A549 (cell line): ENCODE results near the gene ABCA4. TPM values are rescaled to one million over a fixed set of nuclear protein-coding genes. Genes with fewer than 3 reads are reported as not detected.

Source experiments
- ATAC-seq, 2 experiments: fragments of 200-7000 bp in 1 of 2; fragments of >200 bp in 1 of 2; cut with Nextera tagmentation in 1 of 2; cut with Tn5 transposase in 1 of 2; 3 replicates each; pipeline versions ENCODE4 v1.8.0 to v1.9.1; 2018 to 2020; ENCODE audit warnings: mild to moderate bottlenecking in 1 of 2, moderate library complexity in 1 of 2
- CTCF ChIA-PET: fragments of 300-600 bp; sonication (Branson Sonifier 250); formaldehyde crosslinking; extraction: SDS; loops from one replicate; lab custom pipeline; 2021; ENCODE audit warnings: antibody characterized with exemption, inconsistent platforms; lab: Yijun Ruan, JAX
- POLR2A ChIA-PET: fragments of 350-600 bp; formaldehyde crosslinking; extraction: SDS; loops from one replicate; lab custom pipeline; 2021; ENCODE audit warnings: antibody characterized with exemption, inconsistent platforms; lab: Yijun Ruan, JAX
- DNase-seq, 2 experiments: peaks; one replicate each; pipeline versions ENCODE4 v3.0.0 to v3.0.0-alpha.2; 2011 to 2016; ENCODE audit warnings: low read depth in 1 of 2, low spot score in 1 of 2
- FAIRE-seq: peaks from 2 replicates; lab custom pipeline; 2011; peaks lifted over from hg19 to GRCh38; lab: Jason Lieb, UNC
- H3K27ac ChIP-seq, 2 experiments: fragments of >200 bp; sonication (Bioruptor Twin); formaldehyde crosslinking; 3 replicates each; pipeline ENCODE4 v1.5.1; 2016 to 2017
- H3K4me1 ChIP-seq: fragments of >200 bp; sonication (Bioruptor Twin); formaldehyde crosslinking; 3 replicates; pipeline ENCODE4 v1.6.1; 2016
- H3K4me2 ChIP-seq: fragments of >200 bp; sonication (Bioruptor Twin); formaldehyde crosslinking; 3 replicates; pipeline ENCODE4 v1.6.1; 2016
- H3K4me3 ChIP-seq: fragments of >200 bp; sonication (Bioruptor Twin); formaldehyde crosslinking; 3 replicates; pipeline ENCODE4 v1.5.1; 2016
- H3K9me3 ChIP-seq: fragments of >200 bp; sonication (Bioruptor Twin); formaldehyde crosslinking; 3 replicates; pipeline ENCODE4 v1.6.1; 2016
- BCL3 ChIP-seq: fragments of >200 bp; sonication (Bioruptor Twin); formaldehyde crosslinking; IDR thresholded peaks from 3 replicates; pipeline ENCODE4 v1.6.1; 2016
- CBX2 ChIP-seq: fragments of 200-600 bp; sonication (generic); IDR thresholded peaks from 2 replicates; pipeline ENCODE4 v1.6.1; 2016; ENCODE audit warnings: low read depth, mild to moderate bottlenecking, borderline replicate concordance
- CBX8 ChIP-seq: fragments of 200-600 bp; sonication (generic); IDR thresholded peaks from 2 replicates; pipeline ENCODE4 v1.6.1; 2016
- CHD2 ChIP-seq: fragments of 150-350 bp; IDR thresholded peaks from 2 replicates; pipeline ENCODE4 v1.6.1; 2014; ENCODE audit warnings: low read length; ENCODE audit not compliant: partially characterized antibody
- FOSB ChIP-seq: fragments of 250-450 bp; sonication (Bioruptor Pico); IDR thresholded peaks from 2 replicates; pipeline ENCODE4 v1.5.0; 2020; ENCODE audit warnings: mild to moderate bottlenecking, moderate library complexity
- HDAC2 ChIP-seq: fragments of 200-600 bp; sonication (generic); IDR thresholded peaks from 2 replicates; pipeline ENCODE4 v1.6.1; 2016
- HES2 ChIP-seq: fragments of >200 bp; sonication (Bioruptor Twin); formaldehyde crosslinking; IDR thresholded peaks from 2 replicates; pipeline ENCODE4 v1.6.1; 2016
- HOXA7 ChIP-seq: fragments of 250-450 bp; sonication (Bioruptor Pico); IDR thresholded peaks from 2 replicates; pipeline ENCODE4 v1.5.0; 2020; ENCODE audit warnings: mild to moderate bottlenecking, moderate library complexity
- HOXB13 ChIP-seq: fragments of 250-450 bp; sonication (Bioruptor Pico); IDR thresholded peaks from 2 replicates; pipeline ENCODE4 v1.5.0; 2020; ENCODE audit warnings: low read depth, mild to moderate bottlenecking, moderate library complexity
- JUNB ChIP-seq: fragments of >200 bp; sonication (Bioruptor Twin); formaldehyde crosslinking; IDR thresholded peaks from 2 replicates; pipeline ENCODE4 v1.6.1; 2016
- MYC ChIP-seq: IDR thresholded peaks from 2 replicates; pipeline ENCODE4 v1.6.1; 2012; ENCODE audit warnings: mild to moderate bottlenecking, inconsistent platforms, low read length, improper control_type of control experiment, borderline replicate concordance
- NFE2L2 ChIP-seq: fragments of 150-350 bp; conservative IDR thresholded peaks from 2 replicates; pipeline ENCODE4 v1.6.1; 2014; ENCODE audit warnings: low read length
- NR3C1 ChIP-seq: fragments of >200 bp; sonication (Bioruptor Twin); formaldehyde crosslinking; IDR thresholded peaks from 3 replicates; pipeline ENCODE4 v1.6.1; 2017
- POLR2A ChIP-seq: IDR thresholded peaks from 2 replicates; pipeline ENCODE4 v1.6.1; 2012; ENCODE audit warnings: mild to moderate bottlenecking, low read length
- POLR2AphosphoS2 ChIP-seq: conservative IDR thresholded peaks from 2 replicates; pipeline ENCODE4 v1.6.1; 2012; ENCODE audit warnings: low read length, improper control_type of control experiment, inconsistent platforms
- RAD21 ChIP-seq, 2 experiments: fragments of >200 bp in 1 of 2; sonication (Bioruptor Twin) in 1 of 2; formaldehyde crosslinking in 1 of 2; IDR thresholded peaks in 1 of 2; conservative IDR thresholded peaks in 1 of 2; 2 replicates in 1 of 2; 3 replicates in 1 of 2; pipeline ENCODE4 v1.6.1; 2012 to 2018; ENCODE audit warnings: inconsistent platforms in 1 of 2
- RCOR1 ChIP-seq: fragments of 150-350 bp; IDR thresholded peaks from 2 replicates; pipeline ENCODE4 v1.6.1; 2014; ENCODE audit warnings: antibody characterized with exemption, low read length, low read depth
- REST ChIP-seq: fragments of 200-600 bp; sonication (generic); IDR thresholded peaks from 2 replicates; pipeline ENCODE4 v1.6.1; 2016; ENCODE audit warnings: antibody characterized with exemption, mild to moderate bottlenecking, moderate library complexity
- SMC3 ChIP-seq: fragments of >200 bp; sonication (Bioruptor Twin); formaldehyde crosslinking; IDR thresholded peaks from 3 replicates; pipeline ENCODE4 v1.6.1; 2018; ENCODE audit warnings: inconsistent platforms
- TFCP2L1 ChIP-seq: fragments of 250-450 bp; sonication (Bioruptor Pico); IDR thresholded peaks from 2 replicates; pipeline ENCODE4 v1.5.0; 2021; ENCODE audit warnings: mild to moderate bottlenecking
- ZNF302 ChIP-seq: fragments of 250-450 bp; sonication (Bioruptor Pico); IDR thresholded peaks from 2 replicates; pipeline ENCODE4 v1.9.0; 2021; ENCODE audit warnings: inconsistent platforms, mild to moderate bottlenecking, moderate library complexity
- ZSCAN20 ChIP-seq: fragments of 250-450 bp; sonication (Bioruptor Pico); IDR thresholded peaks from 2 replicates; pipeline ENCODE4 v1.8.0; 2022; ENCODE audit warnings: mild to moderate bottlenecking, moderate library complexity
- WGBS: methylation state at CpG from one replicate; pipeline ENCODE4 v1.1.6; 2017; ENCODE audit errors: missing lambda C conversion rate; 5-methylcytosine and 5-hydroxymethylcytosine counted together
- polyA plus RNA-seq, 4 experiments: library from polyadenylated mRNA; depleted of rRNA in 3 of 4; stranded (reverse); fragments of >200 nt; fragmentation: RNase III in 1 of 4; extraction: RNeasy Plus Mini Kit Qiagen cat#74134 plus additional on column Dnase treatment in 1 of 4; gene quantifications; 2 replicates in 3 of 4; 3 replicates in 1 of 4; pipeline ENCODE4 v1.2.3, GENCODE V29; 2011 to 2017

ABCA4 gene
- polyA plus RNA-seq, 2 of the 4 experiments (the other 2 are of a cell fraction): 0.05 to 0.23 TPM

GRCh38 chr1:94106716-94107115 lies 14.2 kb downstream of the ABCA4 start:
- CTCF ChIA-PET: interaction anchor here (0.9 kb wide), 1 partner anchor 98 kb away, joined by 3 read pairs; no protein-coding TSS in a partner anchor

GRCh38 chr1:94105957-94106529 lies 14.9 kb downstream of the ABCA4 start:
- CTCF ChIA-PET: no interaction called here
- Histone ChIP-seq H3K27ac (peak overlapping the region in 1 of 2 experiments; percentile 31; a peak in 1 of 6 replicates), H3K4me2 (no peak overlapping the region)
- no peak for DNase-seq
- TF ChIP-seq SMC3 (no peak), ZSCAN20 (CRISPR knock-in tag) (no peak), BCL3 (no peak), TFCP2L1 (CRISPR knock-in tag) (no peak), CBX8 (no peak), POLR2A (no peak), RAD21 (conservative IDR thresholded peaks at IDR 0.05 in 1 of 2, IDR thresholded peaks at IDR 0.05 in 1 of 2) (no peak), NR3C1 (no peak), HDAC2 (no peak), JUNB (no peak), RCOR1 (no peak), CHD2 (no peak), HOXA7 (CRISPR knock-in tag) (no peak), MYC (no peak)
- TF ChIP-seq, all 56 proteins: peak for 0
- 65% methylated on average over 5 of the region's 9 CpGs for WGBS
- FAIRE-seq (no peak), ATAC-seq (peak in 1 of 2 experiments; percentile 34; a peak in 1 of 6 replicates)
- no peaks in the 10 kb centered on the region for H3K9me3 ChIP-seq
- POLR2A ChIA-PET: no interaction called here
- no peak overlapping the region for H3K4me3 ChIP-seq
- H3K4me1 ChIP-seq: peaks cover 12% of the 10 kb centered on the region; the same call in 2 of the 3 replicates

More at GRCh38 chr1:94106716-94107115, 14.2 kb downstream of the ABCA4 start:
- POLR2A ChIA-PET: no interaction called here
- TF ChIP-seq HOXB13 (CRISPR knock-in tag) (no peak), JUNB (no peak), FOSB (CRISPR knock-in tag) (no peak), HES2 (no peak), CBX2 (no peak), POLR2AphosphoS2 (no peak), NFE2L2 (no peak), BCL3 (no peak), ZNF302 (CRISPR knock-in tag) (no peak), REST (no peak)
- Histone ChIP-seq H3K4me3 (no peak overlapping the region), H3K27ac (no peak overlapping the region), H3K9me3 (no peaks in the 10 kb centered on the region), H3K4me1 (peaks cover 12% of the 10 kb centered on the region; the same call in 2 of the 3 replicates), H3K4me2 (no peak overlapping the region)
- no peak for DNase-seq
- ATAC-seq: peak in 1 of 2 experiments; percentile 51; a peak in 3 of 6 replicates
- 82% methylated on average over 8 of the region's 8 CpGs for WGBS
- FAIRE-seq: no peak
